H1 (cell line): ENCODE measurements around the gene LRP11. TPM values are rescaled to one million over a fixed set of nuclear protein-coding genes. Genes with fewer than 3 reads are reported as not detected.

Experiments
- CTCF ChIA-PET: fragments of 300-600 bp; sonication (Branson Sonifier 250); formaldehyde crosslinking; loops from one replicate; lab custom pipeline; 2021; ENCODE audit not compliant: partially characterized antibody; lab: Charles Lee
- POLR2A ChIA-PET: fragments of 300-600 bp; sonication (Branson Sonifier 250); formaldehyde crosslinking; loops from one replicate; lab custom pipeline; 2021; ENCODE audit warnings: inconsistent platforms; ENCODE audit not compliant: partially characterized antibody; lab: Charles Lee
- DNase-seq, 2 experiments: peaks; one replicate each; pipeline versions ENCODE4 v3.0.0 to v3.0.0-alpha.2; 2010 to 2022; ENCODE audit warnings: low spot score in 2 of 2, low read depth in 1 of 2, mixed read lengths in 1 of 2
- FAIRE-seq: peaks from 2 replicates; lab custom pipeline; 2011; peaks lifted over from hg19 to GRCh38; lab: Jason Lieb, UNC
- H2AFZ ChIP-seq: 2 replicates; pipeline ENCODE4 v1.8.1; 2012; ENCODE audit warnings: low read length, inconsistent platforms
- H2AK5ac ChIP-seq: 2 replicates; pipeline ENCODE4 v1.6.1; 2013; ENCODE audit warnings: low read depth, low read length
- H2BK120ac ChIP-seq: replicated peaks from 2 replicates; pipeline ENCODE3; 2013; ENCODE audit warnings: low read depth, low read length, inconsistent platforms
- H2BK12ac ChIP-seq: 2 replicates; pipeline ENCODE4 v1.6.1; 2013; ENCODE audit warnings: low read depth, low read length
- H2BK15ac ChIP-seq: 2 replicates; pipeline ENCODE4 v1.6.1; 2013; ENCODE audit warnings: low read length
- H2BK20ac ChIP-seq: 2 replicates; pipeline ENCODE4 v1.6.1; 2013; ENCODE audit warnings: low read length
- H2BK5ac ChIP-seq: 2 replicates; pipeline ENCODE4 v1.6.1; 2013; ENCODE audit warnings: low read depth, low read length
- H3K14ac ChIP-seq: 2 replicates; pipeline ENCODE4 v1.6.1; 2013; ENCODE audit warnings: inconsistent platforms; ENCODE audit not compliant: insufficient read length
- H3K18ac ChIP-seq: 2 replicates; pipeline ENCODE4 v1.6.1; 2013; ENCODE audit warnings: low read length; ENCODE audit errors: extremely low read depth
- H3K23ac ChIP-seq: 2 replicates; pipeline ENCODE4 v1.6.1; 2013; ENCODE audit warnings: inconsistent platforms; ENCODE audit not compliant: insufficient read length
- H3K23me2 ChIP-seq: 2 replicates; pipeline ENCODE4 v1.6.1; 2013; ENCODE audit warnings: low read depth, low read length
- H3K27ac ChIP-seq: 2 replicates; pipeline ENCODE4 v1.6.1; 2011; ENCODE audit warnings: low read depth, low read length, inconsistent platforms
- H3K27me3 ChIP-seq, 4 experiments: replicated peaks in 1 of 4; 1 replicate in 1 of 4; 2 replicates in 3 of 4; pipeline versions ENCODE4 v1.6.1 to v1.8.1; 2011 to 2013; ENCODE audit warnings: low read length in 3 of 4, mild to moderate bottlenecking in 3 of 4, inconsistent platforms in 2 of 4, mixed read lengths in 2 of 4, moderate library complexity in 1 of 4; ENCODE audit not compliant: control insufficient read depth in 3 of 4, insufficient read depth in 3 of 4; ENCODE audit errors: extremely low read depth in 1 of 4
- H3K36me3 ChIP-seq, 4 experiments: 2 replicates each; pipeline versions ENCODE4 v1.6.1 to v1.8.1; 2011 to 2013; ENCODE audit warnings: mild to moderate bottlenecking in 4 of 4, low read length in 3 of 4, moderate library complexity in 2 of 4, control low read depth in 1 of 4, inconsistent platforms in 1 of 4; ENCODE audit not compliant: insufficient read depth in 4 of 4, control insufficient read depth in 2 of 4
- H3K4ac ChIP-seq: replicated peaks from 2 replicates; pipeline ENCODE3; 2013; ENCODE audit warnings: low read length, low read depth, mixed read lengths, inconsistent platforms; ENCODE audit not compliant: insufficient read length
- H3K4me1 ChIP-seq, 4 experiments: replicated peaks in 1 of 4; 1 replicate in 1 of 4; 2 replicates in 3 of 4; pipeline versions ENCODE4 v1.6.1 to v1.8.1; 2011 to 2013; ENCODE audit warnings: low read length in 3 of 4, inconsistent platforms in 2 of 4, mixed read lengths in 1 of 4; ENCODE audit not compliant: insufficient read depth in 4 of 4, control insufficient read depth in 3 of 4
- H3K4me2 ChIP-seq, 2 experiments: 2 replicates each; pipeline versions ENCODE4 v1.6.1 to v1.8.1; 2011 to 2013; ENCODE audit warnings: low read depth in 2 of 2, low read length in 2 of 2, control low read depth in 1 of 2, inconsistent platforms in 1 of 2, mild to moderate bottlenecking in 1 of 2; ENCODE audit not compliant: insufficient read depth in 1 of 2
- H3K4me3 ChIP-seq, 4 experiments: fragments of 200-600, 300-600 bp in 1 of 4; sonication (generic), shearing (Covaris generic), sonication (Bioruptor Twin) in 1 of 4; 2 replicates each; pipeline versions ENCODE4 v1.5.1 to v1.8.1; 2011 to 2016; ENCODE audit warnings: low read length in 4 of 4, low read depth in 3 of 4, control low read depth in 2 of 4, inconsistent platforms in 2 of 4, mild to moderate bottlenecking in 2 of 4, mixed read lengths in 1 of 4, moderate library complexity in 1 of 4; ENCODE audit not compliant: insufficient read depth in 2 of 4; ENCODE audit errors: extremely low read depth in 1 of 4
- H3K56ac ChIP-seq: replicated peaks from 2 replicates; pipeline ENCODE3; 2013; ENCODE audit warnings: low read depth, mild to moderate bottlenecking, mixed read lengths, low read length, inconsistent platforms; ENCODE audit not compliant: insufficient read length
- H3K79me1 ChIP-seq: 2 replicates; pipeline ENCODE4 v1.6.1; 2013; ENCODE audit warnings: low read depth, low read length, control low read depth
- H3K79me2 ChIP-seq, 2 experiments: 2 replicates each; pipeline versions ENCODE4 v1.6.1 to v1.8.1; 2012 to 2013; ENCODE audit warnings: low read length in 2 of 2, mild to moderate bottlenecking in 2 of 2, inconsistent platforms in 1 of 2; ENCODE audit not compliant: insufficient read depth in 2 of 2, control insufficient read depth in 1 of 2
- H3K9ac ChIP-seq, 4 experiments: replicated peaks in 1 of 4; 1 replicate in 1 of 4; 2 replicates in 3 of 4; pipeline versions ENCODE4 v1.6.1 to v1.8.1; 2011 to 2013; ENCODE audit warnings: low read depth in 3 of 4, low read length in 3 of 4, control low read depth in 2 of 4, mild to moderate bottlenecking in 2 of 4, moderate library complexity in 2 of 4, inconsistent platforms in 1 of 4; ENCODE audit errors: extremely low read depth in 1 of 4
- H3K9me3 ChIP-seq, 2 experiments: 2 replicates each; pipeline versions ENCODE4 v1.6.1 to v1.8.1; 2012 to 2013; ENCODE audit warnings: mild to moderate bottlenecking in 2 of 2, moderate library complexity in 2 of 2, control low read depth in 1 of 2, inconsistent platforms in 1 of 2, low read depth in 1 of 2, low read length in 1 of 2, mixed read lengths in 1 of 2; ENCODE audit not compliant: insufficient read depth in 2 of 2
- H4K20me1 ChIP-seq, 2 experiments: replicated peaks in 1 of 2; 2 replicates each; pipeline versions ENCODE3 to v1.8.1; 2011 to 2013; ENCODE audit warnings: inconsistent platforms in 2 of 2, low read length in 2 of 2, mild to moderate bottlenecking in 1 of 2; ENCODE audit not compliant: insufficient read depth in 2 of 2, control insufficient read depth in 1 of 2
- H4K5ac ChIP-seq: 2 replicates; pipeline ENCODE4 v1.6.1; 2013; ENCODE audit warnings: low read length, low read depth, mixed read lengths, inconsistent platforms; ENCODE audit not compliant: insufficient read length
- H4K8ac ChIP-seq: 2 replicates; pipeline ENCODE4 v1.8.0; 2013; ENCODE audit warnings: mild to moderate bottlenecking, moderate library complexity, low read length, inconsistent platforms; ENCODE audit not compliant: insufficient read depth; ENCODE audit errors: extremely low read depth
- H4K91ac ChIP-seq: replicated peaks from 2 replicates; pipeline ENCODE3; 2013; ENCODE audit warnings: low read length, mixed read lengths, inconsistent platforms; ENCODE audit not compliant: insufficient read length
- ATF2 ChIP-seq: IDR thresholded peaks from 2 replicates; pipeline ENCODE4 v1.6.1; 2012; ENCODE audit warnings: low read length, inconsistent platforms
- BACH1 ChIP-seq: IDR thresholded peaks from 2 replicates; pipeline ENCODE4 v1.6.1; 2012; ENCODE audit warnings: low read length, improper control_type of control experiment
- CTCF ChIP-seq, 3 experiments: IDR thresholded peaks; 1 replicate in 2 of 3; 2 replicates in 1 of 3; pipeline versions ENCODE4 v1.5.1 to v1.6.1; 2011; ENCODE audit warnings: low read length in 3 of 3, mild to moderate bottlenecking in 3 of 3, inconsistent platforms in 2 of 3, low read depth in 1 of 3, moderate library complexity in 1 of 3; ENCODE audit not compliant: insufficient read depth in 1 of 3; ENCODE audit errors: control extremely low read depth in 1 of 3
- HDAC2 ChIP-seq, 2 experiments: fragments of 300-600 bp in 1 of 2; sonication (generic) in 1 of 2; IDR thresholded peaks; 2 replicates each; pipeline ENCODE4 v1.6.1; 2011 to 2012; ENCODE audit warnings: low read depth in 2 of 2, low read length in 2 of 2, mild to moderate bottlenecking in 2 of 2, moderate library complexity in 2 of 2, borderline replicate concordance in 1 of 2, inconsistent platforms in 1 of 2
- KDM4A ChIP-seq: IDR thresholded peaks from one replicate; pipeline ENCODE4 v1.7.1; 2012; ENCODE audit warnings: low read depth, mild to moderate bottlenecking, moderate library complexity, low read length, inconsistent platforms; ENCODE audit not compliant: severe bottlenecking
- RAD21 ChIP-seq, 2 experiments: IDR thresholded peaks in 1 of 2; conservative IDR thresholded peaks in 1 of 2; 2 replicates each; pipeline ENCODE4 v1.6.1; 2011; ENCODE audit warnings: low read depth in 2 of 2, low read length in 2 of 2, improper control_type of control experiment in 1 of 2, inconsistent platforms in 1 of 2, mild to moderate bottlenecking in 1 of 2, moderate library complexity in 1 of 2
- RFX5 ChIP-seq: IDR thresholded peaks from 2 replicates; pipeline ENCODE4 v1.6.1; 2011; ENCODE audit warnings: low read depth, low read length, improper control_type of control experiment, borderline replicate concordance
- SP4 ChIP-seq: IDR thresholded peaks from 2 replicates; pipeline ENCODE4 v1.6.1; 2012; ENCODE audit warnings: low read length, inconsistent platforms
- WGBS, 2 experiments: shearing (Covaris generic) in 1 of 2; methylation state at CpG; one replicate each; pipeline versions ENCODE4 v1.1.6 to v1.1.7; 2013 to 2015; ENCODE audit warnings: low lambda C conversion rate in 2 of 2, mixed read lengths in 2 of 2, inconsistent platforms in 1 of 2, low coverage in 1 of 2, missing lambda C conversion rate in 1 of 2; ENCODE audit not compliant: insufficient replicate concordance in 2 of 2, insufficient coverage in 1 of 2, insufficient read length in 1 of 2; ENCODE audit errors: extremely low coverage in 1 of 2, missing lambda C conversion rate in 1 of 2; 5-methylcytosine and 5-hydroxymethylcytosine counted together
- polyA plus RNA-seq, 7 experiments: library from polyadenylated mRNA; depleted of rRNA in 3 of 7; stranded (reverse) in 5 of 7; unstranded in 2 of 7; fragments of >200 nt in 5 of 7; fragments of 200-250 nt in 2 of 7; gene quantifications; 1 replicate in 5 of 7; 2 replicates in 1 of 7; 4 replicates in 1 of 7; pipeline versions ENCODE4 v1.2.1 to v1.2.3, GENCODE V29; 2011 to 2013; ENCODE audit warnings: missing spikeins in 2 of 7, mixed read lengths in 2 of 7
- total RNA-seq: library from RNA; stranded (reverse); fragmentation: NEBNext Ultra II Directional; extraction: Animal tissue kit (Norgen Biotek cat#: 25700); gene quantifications from 2 replicates; pipeline ENCODE4 v1.2.1, GENCODE V29; 2021

The LRP11 gene
- total and polyA plus RNA-seq, 2 of the 8 experiments (the other 6 are each of a cell fraction or from before 2014, with no cell fraction given): 11.0 to 20.0 TPM

GRCh38 chr6:149857541-149857940 lies 6.6 kb downstream of the LRP11 start:
- H3K56ac ChIP-seq: no peak overlapping the region
- 87% methylated on average over 5 of the region's 5 CpGs; no CpG with 5 or more reads in 1 of the 2 experiments for WGBS, 2 experiments
- H3K23ac ChIP-seq: no peak overlapping the region
- no peak overlapping the region for H3K4me3 ChIP-seq
- no peak for DNase-seq
- H3K18ac ChIP-seq: no peak overlapping the region
- H2BK120ac ChIP-seq: no peak overlapping the region
- H3K36me3 ChIP-seq: no peaks in the 10 kb centered on the region
- H2AK5ac ChIP-seq: no peak overlapping the region
- no peak overlapping the region for H3K27ac ChIP-seq
- H4K5ac ChIP-seq: no peak overlapping the region
- no peak overlapping the region for H2BK15ac ChIP-seq
- no peak overlapping the region for H2AFZ ChIP-seq
- no peak overlapping the region for H4K91ac ChIP-seq
- POLR2A ChIA-PET: interaction anchor here (1.3 kb wide), 1 partner anchor 11 kb away, joined by 3 read pairs; no protein-coding TSS in a partner anchor
- no peak overlapping the region for H3K14ac ChIP-seq
- H2BK5ac ChIP-seq: no peak overlapping the region
- peaks cover 0 to 10% of the 10 kb centered on the region in 2 experiments; a peak in 2 of 4 replicates for H3K79me2 ChIP-seq
- H3K23me2 ChIP-seq: no peaks in the 10 kb centered on the region
- H4K20me1 ChIP-seq: peaks cover 4 to 13% of the 10 kb centered on the region in 2 experiments
- H3K4me2 ChIP-seq: no peak overlapping the region
- no peak overlapping the region for H2BK20ac ChIP-seq
- no peak overlapping the region for H4K8ac ChIP-seq
- CTCF ChIA-PET: interaction anchor here (0.8 to 6.2 kb wide), 7 partner anchors 8 to 743 kb away, joined by 3 to 34 read pairs (median 5); no protein-coding TSS in a partner anchor
- no peak overlapping the region for H3K4ac ChIP-seq
- H2BK12ac ChIP-seq: no peak overlapping the region
- H3K27me3 ChIP-seq: peaks cover 0 to 11% (median 5%) of the 10 kb centered on the region in 4 experiments; a peak in 5 of 7 replicates
- H3K9me3 ChIP-seq: no peaks in the 10 kb centered on the region
- peaks cover 6% of the 10 kb centered on the region; the same call in 1 of the 2 replicates for H3K79me1 ChIP-seq
- H3K4me1 ChIP-seq: peaks cover 2 to 23% (median 8%) of the 10 kb centered on the region in 4 experiments; a peak in 6 of 7 replicates
- no peak overlapping the region for H3K9ac ChIP-seq
- no peak for FAIRE-seq
- TF ChIP-seq ATF2 (no peak), SP4 (no peak), RAD21 (IDR thresholded peaks at IDR 0.05 in 1 of 2, conservative IDR thresholded peaks at IDR 0.05 in 1 of 2; ENCODE audit: low read depth in 2 of 2, low read length in 2 of 2) (no peak), HDAC2 (IDR thresholded peaks at IDR 0.05; ENCODE audit: borderline replicate concordance in 1 of 2, low read depth in 2 of 2, low read length in 2 of 2) (no peak), KDM4A (no peak), CTCF (IDR thresholded peaks at IDR 0.05; ENCODE audit: control extremely low read depth in 1 of 3, insufficient read depth in 1 of 3, low read depth in 1 of 3, low read length in 3 of 3) (no peak), RFX5 (no peak), BACH1 (no peak)
